DMS 273 (cell line): ENCODE data around the gene UQCRC1.

Experiments
- DNase-seq: peaks from one replicate; lab custom pipeline; 2025; ENCODE audit not compliant: unreplicated experiment; lab: John Stamatoyannopoulos, UW

Gene UQCRC1

GRCh38 chr3:48633743-48634142, 24.3 kb upstream of the UQCRC1 start:
- no peak for DNase-seq

GRCh38 chr3:48633256-48633655, 23.8 kb upstream of the UQCRC1 start:
- no peak for DNase-seq

DNA sequence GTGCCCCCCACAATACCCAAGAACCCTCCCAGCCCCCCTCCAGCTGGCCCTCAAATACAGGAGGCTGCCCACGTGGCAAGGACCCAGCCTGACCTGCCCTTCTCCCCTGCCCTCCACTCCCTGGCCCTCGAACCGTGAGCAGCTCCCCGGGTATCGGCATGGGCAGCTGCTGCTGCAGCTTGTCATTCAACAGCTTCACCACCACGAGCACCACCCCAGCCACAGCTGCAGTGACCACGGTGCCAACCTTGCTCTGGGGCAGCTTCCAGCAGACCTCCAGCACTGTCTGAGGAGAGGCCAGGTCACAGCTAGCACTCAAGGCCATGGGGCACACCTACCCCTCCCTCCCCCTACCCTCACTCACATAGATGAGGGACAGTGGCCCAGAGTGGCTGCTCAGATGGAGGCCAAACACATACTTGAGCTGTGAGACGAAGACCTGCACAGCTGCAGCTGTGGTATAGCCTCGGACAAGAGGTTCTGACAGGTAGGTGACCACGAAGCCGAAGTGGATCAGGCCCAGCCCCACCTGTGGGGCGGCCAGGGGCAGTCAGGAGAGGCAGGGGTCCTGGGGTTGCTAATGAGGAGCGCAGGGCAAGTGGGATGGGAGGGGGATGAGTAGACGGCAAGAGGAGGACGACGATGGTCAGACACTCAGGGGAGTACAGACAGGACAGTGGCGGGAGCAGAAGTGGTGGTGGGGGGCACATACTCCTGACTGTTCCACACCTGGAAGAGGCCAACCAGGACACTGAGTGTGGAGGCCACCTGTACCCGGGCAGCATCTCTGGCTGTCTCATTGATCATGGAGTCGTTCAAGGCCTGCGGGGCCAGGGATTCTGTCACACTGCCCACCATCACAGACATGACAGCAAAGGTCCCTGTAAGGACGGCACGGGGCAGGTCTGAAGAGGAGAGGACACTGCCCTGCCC, 22.3 kb upstream of the UQCRC1 start:
- no peak for DNase-seq

GRCh38 chr3:48630833-48631232, 21.4 kb upstream of the UQCRC1 start:
- DNase-seq = no peak

- no peak for DNase-seq
Observed at GRCh38 chr3:48630407-48630806, 21.0 kb upstream of the UQCRC1 start.

DNA sequence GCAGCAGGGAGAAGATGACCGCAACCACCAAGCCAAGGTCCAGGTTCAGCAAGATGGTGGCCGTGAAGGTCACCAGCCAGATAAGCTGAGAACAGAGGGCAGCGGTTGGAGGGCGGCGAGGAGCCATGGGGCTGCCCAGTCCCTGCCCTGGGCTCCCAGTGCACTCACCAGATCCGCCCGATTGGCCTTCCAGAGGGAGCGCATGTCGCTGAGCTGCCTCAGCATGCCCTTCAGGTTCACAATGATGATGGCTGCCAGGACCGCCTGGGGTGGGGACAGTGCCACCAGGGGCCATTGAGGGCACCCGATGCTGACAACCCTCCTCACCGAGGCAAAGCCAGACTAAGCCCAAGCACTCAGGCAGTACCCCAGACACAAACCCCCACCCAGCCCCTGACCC, 20.4 kb upstream of the UQCRC1 start:
- DNase-seq = no peak

GRCh38 chr3:48628277-48629017, 19.0 kb upstream of the UQCRC1 start:
- DNase-seq = no peak

GRCh38 chr3:48625600-48625999, 16.2 kb upstream of the UQCRC1 start:
- no peak for DNase-seq

DNA sequence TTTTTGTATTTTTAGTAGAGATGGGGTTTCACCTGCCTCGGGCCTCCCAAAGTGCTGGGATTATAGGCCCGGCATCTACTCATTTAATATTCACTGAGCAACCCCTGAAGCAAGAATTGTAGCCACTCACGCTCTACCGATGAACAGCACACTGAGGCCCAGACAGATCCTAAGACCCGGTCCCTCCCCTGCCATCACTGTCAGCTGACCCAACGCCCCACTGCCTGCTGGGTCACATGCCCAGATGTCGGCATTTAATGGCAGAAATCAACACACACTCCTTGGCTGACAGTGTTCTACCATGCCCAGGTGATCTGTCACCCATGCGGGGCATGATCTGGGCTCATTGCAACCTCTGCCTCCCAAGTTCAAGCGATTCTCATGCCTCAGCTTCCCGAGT, 15.3 kb upstream of the UQCRC1 start:
- no peak for DNase-seq

DNA sequence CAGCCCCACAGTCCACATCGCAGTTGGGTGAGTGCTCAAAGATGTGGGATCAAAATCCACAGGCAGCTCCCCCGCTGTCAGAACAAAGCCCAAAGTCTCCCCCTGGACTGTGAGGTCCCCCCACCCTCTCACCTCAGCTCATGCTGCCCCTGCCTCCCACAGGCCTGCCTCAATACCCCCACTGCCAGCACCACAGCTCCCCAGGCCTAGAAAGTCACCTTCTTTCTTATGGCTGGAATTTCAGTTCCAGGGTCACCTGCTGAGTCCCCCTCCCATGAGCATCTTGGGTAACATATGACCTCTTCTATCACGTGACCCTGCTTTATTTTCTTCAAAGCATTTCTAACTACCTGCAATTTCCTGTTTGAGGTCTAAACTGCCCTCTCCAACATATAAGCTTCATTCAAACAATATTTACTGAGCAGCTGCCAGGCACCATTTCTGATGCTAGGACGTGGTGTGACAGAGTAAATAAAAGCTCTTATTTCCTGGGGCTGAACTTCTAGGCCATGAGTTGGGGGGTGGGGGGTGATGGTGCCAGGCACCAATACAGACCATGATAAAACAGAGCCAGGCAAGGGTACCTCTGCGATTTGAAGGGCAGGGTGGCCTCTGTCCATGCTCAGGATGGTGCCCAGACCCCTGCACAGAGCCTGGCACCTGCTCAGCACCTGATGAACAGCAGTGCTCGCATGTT, 14.6 kb upstream of the UQCRC1 start:
- DNase-seq = no peak

- no peak for DNase-seq
Observed at GRCh38 chr3:48621461-48621869, 12.0 kb upstream of the UQCRC1 start, which contains the start of gene TMEM89. Gene TMEM89 (minus strand): TSS chr3:48621769. CDS start chr3:48621756, 13 bp downstream.

- no peak for DNase-seq
Observed at GRCh38 chr3:48619541-48620524, 10.4 kb upstream of the UQCRC1 start.

DNA sequence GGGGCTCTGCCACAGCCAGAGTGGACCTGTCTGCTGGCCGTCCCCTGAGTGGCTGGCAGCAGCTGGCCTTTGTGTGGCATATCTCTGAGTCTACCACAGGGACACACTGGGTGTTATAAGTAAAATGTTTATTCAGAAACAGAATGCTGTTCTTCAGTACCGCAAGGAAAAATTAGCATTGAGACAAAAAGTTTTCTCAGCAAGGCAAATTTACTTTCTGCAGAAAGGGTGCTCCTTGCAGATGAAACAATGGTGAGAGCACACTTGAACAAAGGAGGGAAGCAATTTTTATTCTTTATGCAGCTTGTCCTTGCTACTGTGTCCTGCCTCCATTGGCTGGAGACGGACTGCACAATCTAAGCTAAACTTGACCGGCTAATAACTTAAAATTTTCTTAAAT, 8.1 kb upstream of the UQCRC1 start:
- DNase-seq = no peak

DNA sequence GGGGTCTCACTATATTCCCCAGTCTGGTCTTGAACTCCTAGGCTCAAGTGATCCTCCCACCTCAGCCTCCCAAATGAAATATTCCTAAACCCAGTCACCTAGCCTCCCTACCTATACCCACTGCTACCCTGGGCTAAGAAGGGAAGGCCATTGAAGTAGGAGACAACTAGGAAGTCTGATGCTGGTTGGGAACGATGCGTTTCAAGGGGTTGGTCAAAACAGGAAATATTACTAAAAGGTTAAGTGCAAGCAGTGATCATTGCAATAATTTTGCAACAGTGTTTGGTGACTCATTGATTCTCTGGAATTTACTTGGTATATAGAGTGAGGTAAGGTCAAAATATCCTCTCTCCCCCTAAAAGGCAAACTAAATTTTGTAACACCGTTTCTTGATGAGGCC, 4.6 kb upstream of the UQCRC1 start:
- DNase-seq = no peak

DNA sequence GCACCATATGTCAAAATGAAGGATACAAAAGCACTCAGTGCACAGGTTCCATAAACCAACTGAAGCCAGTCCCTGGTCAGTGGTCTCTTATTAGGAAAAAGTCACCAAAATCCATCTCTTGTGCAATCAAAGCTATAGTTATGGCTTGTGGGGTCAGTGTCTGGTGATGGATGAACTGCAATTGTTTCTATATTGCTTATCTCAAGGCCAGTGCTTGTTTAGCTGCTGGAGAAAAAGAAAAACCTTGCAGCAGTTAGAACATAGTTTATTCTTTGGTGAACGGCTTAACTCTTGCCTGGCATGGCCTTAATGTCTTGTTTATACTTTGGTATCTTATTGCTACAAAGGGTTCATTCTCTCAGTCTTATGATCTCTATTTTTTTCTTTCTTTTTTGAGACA, 2.9 kb upstream of the UQCRC1 start:
- no peak for DNase-seq

- DNase-seq = no peak
Observed at GRCh38 chr3:48607519-48607918, 1.9 kb downstream of the UQCRC1 start.

DNA sequence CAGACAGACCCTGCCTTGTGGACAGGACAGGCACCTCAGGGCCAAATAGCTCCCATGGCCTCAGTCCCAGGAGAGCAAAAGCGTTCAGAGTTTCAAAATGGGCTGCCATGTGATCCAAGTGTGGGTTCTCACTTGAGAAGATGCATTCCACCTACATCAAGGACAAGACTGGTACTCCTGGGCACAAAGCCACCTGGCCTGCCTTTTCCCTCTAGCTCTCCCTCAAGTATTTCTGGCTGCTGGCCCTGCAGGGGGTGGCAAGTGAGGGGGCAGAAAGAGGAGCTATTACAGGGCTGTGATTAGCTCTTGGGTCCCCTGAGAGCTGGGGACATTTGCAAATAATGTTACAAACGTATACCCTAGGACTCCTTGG, 7.8 kb downstream of the UQCRC1 start:
- no peak for DNase-seq

- no peak for DNase-seq
Observed at GRCh38 chr3:48600711-48601621, 8.5 kb downstream of the UQCRC1 start.

- DNase-seq = no peak
Observed at GRCh38 chr3:48599509-48600285, 9.7 kb downstream of the UQCRC1 start.
